OCI-LY7 (cell line): Measurements from ENCODE around the gene TSPOAP1.

Source experiments
- EZH2phosphoT487 ChIP-seq: fragments of 200-600 bp; sonication (generic); IDR thresholded peaks from 2 replicates; pipeline ENCODE4 v1.6.1; 2018; ENCODE audit warnings: low read depth, borderline replicate concordance, mild to moderate bottlenecking, mixed run types, antibody characterized with exemption, low read length, moderate library complexity, mixed read lengths
- TF ChIP-seq, protein P1 (sequence below): fragments of 200-600 bp; sonication (generic); conservative IDR thresholded peaks from 2 replicates; pipeline ENCODE4 v1.5.1; 2014; ENCODE audit warnings: mild to moderate bottlenecking, antibody characterized with exemption, low read length, moderate library complexity, mixed read lengths

DNA sequence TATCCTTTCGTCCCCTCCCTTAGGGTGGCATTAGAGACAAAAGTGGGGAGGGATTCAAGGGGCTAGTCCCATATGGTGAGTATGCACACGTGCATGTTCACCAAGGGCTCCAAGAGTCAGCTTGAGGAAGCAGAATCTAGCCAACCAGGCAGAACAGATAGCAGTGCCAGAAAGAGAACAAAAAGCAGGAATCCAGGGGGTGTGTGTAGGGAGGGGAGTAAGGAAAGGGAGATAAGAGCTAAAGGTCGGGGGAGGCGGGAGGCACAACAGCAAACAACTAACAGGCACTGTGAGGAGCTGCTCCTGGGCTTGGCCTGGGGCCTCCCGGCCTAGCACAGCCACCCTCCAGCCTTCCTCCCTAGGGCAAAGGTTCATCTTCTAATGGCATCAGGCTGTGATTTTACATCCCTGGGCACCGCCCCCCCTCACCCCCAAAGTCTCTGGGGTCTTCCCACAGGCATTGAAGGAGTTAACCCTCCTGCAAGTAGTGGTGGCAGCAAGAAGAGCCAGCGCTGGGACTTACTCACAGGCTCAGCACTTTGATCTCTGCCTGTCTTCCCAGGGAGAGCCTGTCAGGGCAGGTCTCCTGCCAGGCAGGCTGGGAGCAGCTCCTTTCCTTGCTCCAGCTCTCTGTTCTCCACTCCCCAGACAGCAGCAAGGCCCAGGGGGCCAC, 35.8 kb upstream of the TSPOAP1 start:
- TF ChIP-seq, protein P1, sequence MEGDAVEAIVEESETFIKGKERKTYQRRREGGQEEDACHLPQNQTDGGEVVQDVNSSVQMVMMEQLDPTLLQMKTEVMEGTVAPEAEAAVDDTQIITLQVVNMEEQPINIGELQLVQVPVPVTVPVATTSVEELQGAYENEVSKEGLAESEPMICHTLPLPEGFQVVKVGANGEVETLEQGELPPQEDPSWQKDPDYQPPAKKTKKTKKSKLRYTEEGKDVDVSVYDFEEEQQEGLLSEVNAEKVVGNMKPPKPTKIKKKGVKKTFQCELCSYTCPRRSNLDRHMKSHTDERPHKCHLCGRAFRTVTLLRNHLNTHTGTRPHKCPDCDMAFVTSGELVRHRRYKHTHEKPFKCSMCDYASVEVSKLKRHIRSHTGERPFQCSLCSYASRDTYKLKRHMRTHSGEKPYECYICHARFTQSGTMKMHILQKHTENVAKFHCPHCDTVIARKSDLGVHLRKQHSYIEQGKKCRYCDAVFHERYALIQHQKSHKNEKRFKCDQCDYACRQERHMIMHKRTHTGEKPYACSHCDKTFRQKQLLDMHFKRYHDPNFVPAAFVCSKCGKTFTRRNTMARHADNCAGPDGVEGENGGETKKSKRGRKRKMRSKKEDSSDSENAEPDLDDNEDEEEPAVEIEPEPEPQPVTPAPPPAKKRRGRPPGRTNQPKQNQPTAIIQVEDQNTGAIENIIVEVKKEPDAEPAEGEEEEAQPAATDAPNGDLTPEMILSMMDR: no peak
- TF ChIP-seq EZH2phosphoT487: no peak
